BJ (cell line): ENCODE data around the gene NT5DC1. TPM values are rescaled to one million over a fixed set of nuclear protein-coding genes. Genes with fewer than 3 reads are reported as not detected.

Experiments
- CTCF ChIA-PET: fragments of 350-600 bp; formaldehyde crosslinking; extraction: SDS; loops from one replicate; lab custom pipeline; 2021; ENCODE audit warnings: antibody characterized with exemption, inconsistent platforms; lab: Yijun Ruan, JAX
- POLR2A ChIA-PET: fragments of 300-600 bp; sonication (Branson Sonifier 250); formaldehyde crosslinking; extraction: SDS; loops from one replicate; lab custom pipeline; 2021; ENCODE audit warnings: antibody characterized with exemption; lab: Charles Lee
- DNase-seq: peaks from one replicate; pipeline ENCODE4 v3.0.0-alpha.2; 2011; ENCODE audit warnings: low read depth
- H3K27me3 ChIP-seq: 2 replicates; pipeline ENCODE4 v1.6.0; 2011; ENCODE audit warnings: low read length; ENCODE audit not compliant: control insufficient read depth, insufficient read depth
- H3K36me3 ChIP-seq: 2 replicates; pipeline ENCODE4 v1.5.1; 2011; ENCODE audit warnings: low read length; ENCODE audit not compliant: control insufficient read depth, insufficient read depth
- H3K4me3 ChIP-seq: 2 replicates; pipeline ENCODE4 v1.5.1; 2011; ENCODE audit warnings: low read depth, mild to moderate bottlenecking, control low read depth, low read length
- polyA plus RNA-seq: library from polyadenylated mRNA; depleted of rRNA; stranded (reverse); fragments of >200 nt; gene quantifications from 2 replicates; pipeline ENCODE4 v1.2.3, GENCODE V29; 2011
- TF ChIP-seq, protein P1 (sequence below): IDR thresholded peaks from 2 replicates; pipeline ENCODE4 v1.5.1; 2011; ENCODE audit warnings: low read depth, mild to moderate bottlenecking, control low read depth, inconsistent platforms, low read length, moderate library complexity; ENCODE audit not compliant: insufficient read depth

The NT5DC1 gene
- polyA plus RNA-seq, 1 experiment = 12.3 TPM

- ChIA-PET CTCF (interaction anchor here (0.9 kb wide), 1 partner anchor 20 kb away, joined by 3 read pairs; no protein-coding TSS in a partner anchor), POLR2A (no interaction called here)
- DNase-seq = no peak
- Histone ChIP-seq H3K4me3 (no peak overlapping the region), H3K27me3 (no peaks in the 10 kb centered on the region), H3K36me3 (no peaks in the 10 kb centered on the region)
- TF ChIP-seq, protein P1, sequence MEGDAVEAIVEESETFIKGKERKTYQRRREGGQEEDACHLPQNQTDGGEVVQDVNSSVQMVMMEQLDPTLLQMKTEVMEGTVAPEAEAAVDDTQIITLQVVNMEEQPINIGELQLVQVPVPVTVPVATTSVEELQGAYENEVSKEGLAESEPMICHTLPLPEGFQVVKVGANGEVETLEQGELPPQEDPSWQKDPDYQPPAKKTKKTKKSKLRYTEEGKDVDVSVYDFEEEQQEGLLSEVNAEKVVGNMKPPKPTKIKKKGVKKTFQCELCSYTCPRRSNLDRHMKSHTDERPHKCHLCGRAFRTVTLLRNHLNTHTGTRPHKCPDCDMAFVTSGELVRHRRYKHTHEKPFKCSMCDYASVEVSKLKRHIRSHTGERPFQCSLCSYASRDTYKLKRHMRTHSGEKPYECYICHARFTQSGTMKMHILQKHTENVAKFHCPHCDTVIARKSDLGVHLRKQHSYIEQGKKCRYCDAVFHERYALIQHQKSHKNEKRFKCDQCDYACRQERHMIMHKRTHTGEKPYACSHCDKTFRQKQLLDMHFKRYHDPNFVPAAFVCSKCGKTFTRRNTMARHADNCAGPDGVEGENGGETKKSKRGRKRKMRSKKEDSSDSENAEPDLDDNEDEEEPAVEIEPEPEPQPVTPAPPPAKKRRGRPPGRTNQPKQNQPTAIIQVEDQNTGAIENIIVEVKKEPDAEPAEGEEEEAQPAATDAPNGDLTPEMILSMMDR = no peak
Observed at GRCh38 chr6:116223355-116223754, 122.7 kb downstream of the NT5DC1 start.

DNA sequence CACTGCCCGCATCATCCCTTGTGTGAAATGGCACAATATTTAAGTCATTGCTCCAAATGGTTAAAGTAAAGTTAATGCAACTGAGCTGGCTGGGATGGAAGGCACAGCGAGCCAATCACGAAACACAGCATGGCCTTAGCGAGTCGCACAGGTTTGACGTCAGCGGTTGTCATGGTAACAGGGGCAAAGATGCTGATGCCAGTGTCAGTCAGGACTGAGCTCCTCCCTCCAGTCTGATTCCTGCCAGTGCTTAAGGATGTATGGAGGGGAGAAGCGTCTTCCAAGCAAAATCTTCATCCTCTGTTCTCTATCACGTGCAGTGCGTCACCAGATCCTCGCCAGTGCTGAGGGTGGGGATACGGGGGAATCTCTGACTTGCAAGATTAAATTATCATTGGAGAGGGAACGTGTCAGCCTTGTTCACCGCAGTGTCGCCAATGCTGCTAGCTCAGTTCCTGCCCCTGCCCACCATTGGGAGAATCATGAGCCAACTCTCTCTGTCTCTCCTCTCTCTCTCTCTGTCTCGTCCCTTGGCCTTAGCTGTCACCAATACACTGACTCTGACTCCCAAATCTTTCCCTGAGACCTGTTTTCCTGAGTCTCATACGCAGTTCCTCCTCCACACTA, 128.7 kb downstream of the NT5DC1 start:
- CTCF ChIA-PET = interaction anchor here (0.6 to 2.9 kb wide), 4 partner anchors 8 to 115 kb away, joined by 3 to 14 read pairs (median 6); no protein-coding TSS in a partner anchor
- H3K36me3 ChIP-seq = no peaks in the 10 kb centered on the region
- POLR2A ChIA-PET = no interaction called here
- TF ChIP-seq, protein P1 = no peak
- H3K27me3 ChIP-seq = no peaks in the 10 kb centered on the region
- H3K4me3 ChIP-seq = peak overlapping the region; percentile 28
- peak; percentile 46 for DNase-seq

DNA sequence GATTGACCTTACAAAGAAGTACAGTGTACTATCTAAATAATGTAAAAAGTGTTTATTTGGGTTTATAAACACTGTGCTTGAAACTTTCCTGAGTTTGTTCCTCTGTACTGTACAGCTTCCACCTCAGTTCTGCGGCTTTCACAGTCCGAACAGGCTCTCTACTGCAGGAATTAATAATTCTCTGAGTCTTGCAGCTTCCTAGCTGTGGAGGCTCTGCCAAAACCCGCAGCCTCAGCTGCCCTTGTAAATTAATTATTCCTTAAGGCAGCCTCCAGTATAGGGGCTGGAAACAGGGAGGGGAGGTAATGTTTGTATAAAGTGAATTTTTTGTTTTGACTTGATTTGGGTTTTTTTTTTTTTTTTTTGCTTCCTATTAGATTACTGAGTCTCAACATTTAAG, 134.0 kb downstream of the NT5DC1 start:
- TF ChIP-seq, protein P1 = no peak
- ChIA-PET POLR2A (no interaction called here), CTCF (no interaction called here)
- no peaks in the 10 kb centered on the region; the same call in 1 of the 2 replicates for H3K36me3 ChIP-seq
- no peaks in the 10 kb centered on the region for H3K27me3 ChIP-seq
- no peak overlapping the region for H3K4me3 ChIP-seq
- DNase-seq = no peak

DNA sequence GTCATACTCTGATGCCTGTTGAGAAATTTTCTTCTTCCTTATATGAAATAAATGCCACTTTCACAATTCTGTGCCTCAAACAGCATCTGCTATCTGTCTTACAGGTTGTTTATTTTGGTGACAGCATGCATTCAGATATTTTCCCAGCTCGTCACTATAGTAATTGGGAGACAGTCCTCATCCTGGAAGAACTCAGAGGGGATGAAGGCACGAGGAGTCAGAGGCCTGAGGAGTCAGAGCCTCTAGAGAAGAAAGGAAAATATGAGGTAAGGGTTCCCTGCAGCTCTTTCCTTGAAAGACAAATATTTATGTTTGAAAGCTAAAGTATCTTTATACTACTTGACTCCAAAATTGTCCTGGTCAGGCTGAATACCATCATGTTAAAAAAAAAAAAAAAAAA, 137.4 kb downstream of the NT5DC1 start:
- Histone ChIP-seq H3K27me3 (no peaks in the 10 kb centered on the region), H3K4me3 (no peak overlapping the region), H3K36me3 (no peaks in the 10 kb centered on the region; the same call in 1 of the 2 replicates)
- DNase-seq = no peak
- POLR2A ChIA-PET = no interaction called here
- TF ChIP-seq, protein P1 = no peak
- CTCF ChIA-PET = interaction anchor here (1.4 kb wide), 1 partner anchor 9 kb away, joined by 3 read pairs; no protein-coding TSS in a partner anchor

DNA sequence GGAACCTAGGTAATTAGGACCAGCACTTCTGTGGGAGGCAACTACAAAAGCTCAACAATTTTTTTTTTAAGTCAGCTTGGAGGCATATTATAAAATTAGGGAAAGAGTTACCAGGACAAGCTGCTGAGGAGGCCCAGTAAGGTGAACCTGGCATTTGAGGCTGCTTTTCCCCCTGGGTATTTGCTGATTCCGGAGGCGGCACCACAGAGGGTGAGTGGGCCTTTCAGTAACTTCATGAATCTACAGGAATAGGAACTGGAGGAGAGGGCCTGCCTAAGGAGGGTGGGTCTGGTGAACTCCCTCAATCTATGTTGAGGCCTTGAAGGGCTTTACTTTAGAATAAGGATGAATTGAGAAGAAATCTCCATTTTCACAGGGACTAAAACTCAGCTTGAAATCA, 138.6 kb downstream of the NT5DC1 start:
- TF ChIP-seq, protein P1 = no peak
- DNase-seq = no peak
- Histone ChIP-seq H3K27me3 (no peaks in the 10 kb centered on the region), H3K4me3 (no peak overlapping the region), H3K36me3 (no peaks in the 10 kb centered on the region; the same call in 1 of the 2 replicates)
- ChIA-PET POLR2A (no interaction called here), CTCF (no interaction called here)
